ENCODE results near the gene PTPRS. TPM values are rescaled to one million over a fixed set of nuclear protein-coding genes. Genes with fewer than 3 reads are reported as not detected.

Gene PTPRS
- total RNA-seq, 4 donors from 2014 or later = 123 to 200 (median 161) TPM

DNA sequence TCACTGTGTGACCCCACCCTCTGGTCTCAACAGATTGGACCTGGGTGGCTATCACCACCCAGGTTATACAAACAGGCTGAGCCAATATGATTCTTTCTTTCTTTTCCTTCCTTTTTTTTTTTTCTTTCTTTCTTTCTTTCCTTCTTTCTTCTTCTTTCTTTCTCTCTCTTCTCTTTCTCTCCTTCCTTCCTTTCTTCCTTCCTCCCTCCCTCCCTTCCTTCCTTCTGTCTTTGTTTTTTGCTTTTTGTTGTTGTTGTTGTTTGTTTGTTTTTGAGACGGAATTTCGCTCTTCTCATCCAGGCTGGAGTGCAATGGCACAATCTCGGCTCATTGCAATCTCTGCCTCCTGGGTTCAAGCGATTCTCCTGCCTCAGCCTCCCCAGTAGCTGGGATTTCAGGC lies 17.0 kb upstream of the PTPRS start:
- intact Hi-C loops (cut with DNase I; ENCODE audit: low total_unique reads) = no loop called here
- no peak overlapping the region for H3K4me3 ChIP-seq (ENCODE audit: low read depth, poor library complexity, severe bottlenecking)
- no peak for DNase-seq (ENCODE audit: low spot score in 2 of 2)
- TF ChIP-seq, protein P1, sequence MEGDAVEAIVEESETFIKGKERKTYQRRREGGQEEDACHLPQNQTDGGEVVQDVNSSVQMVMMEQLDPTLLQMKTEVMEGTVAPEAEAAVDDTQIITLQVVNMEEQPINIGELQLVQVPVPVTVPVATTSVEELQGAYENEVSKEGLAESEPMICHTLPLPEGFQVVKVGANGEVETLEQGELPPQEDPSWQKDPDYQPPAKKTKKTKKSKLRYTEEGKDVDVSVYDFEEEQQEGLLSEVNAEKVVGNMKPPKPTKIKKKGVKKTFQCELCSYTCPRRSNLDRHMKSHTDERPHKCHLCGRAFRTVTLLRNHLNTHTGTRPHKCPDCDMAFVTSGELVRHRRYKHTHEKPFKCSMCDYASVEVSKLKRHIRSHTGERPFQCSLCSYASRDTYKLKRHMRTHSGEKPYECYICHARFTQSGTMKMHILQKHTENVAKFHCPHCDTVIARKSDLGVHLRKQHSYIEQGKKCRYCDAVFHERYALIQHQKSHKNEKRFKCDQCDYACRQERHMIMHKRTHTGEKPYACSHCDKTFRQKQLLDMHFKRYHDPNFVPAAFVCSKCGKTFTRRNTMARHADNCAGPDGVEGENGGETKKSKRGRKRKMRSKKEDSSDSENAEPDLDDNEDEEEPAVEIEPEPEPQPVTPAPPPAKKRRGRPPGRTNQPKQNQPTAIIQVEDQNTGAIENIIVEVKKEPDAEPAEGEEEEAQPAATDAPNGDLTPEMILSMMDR (IDR thresholded peaks at IDR 0.05) = no peak
- TF ChIP-seq POLR2A (IDR thresholded peaks at IDR 0.05) = no peak
- 67% methylated on average over 4 of the region's 4 CpGs for WGBS, 2 donors

DNA sequence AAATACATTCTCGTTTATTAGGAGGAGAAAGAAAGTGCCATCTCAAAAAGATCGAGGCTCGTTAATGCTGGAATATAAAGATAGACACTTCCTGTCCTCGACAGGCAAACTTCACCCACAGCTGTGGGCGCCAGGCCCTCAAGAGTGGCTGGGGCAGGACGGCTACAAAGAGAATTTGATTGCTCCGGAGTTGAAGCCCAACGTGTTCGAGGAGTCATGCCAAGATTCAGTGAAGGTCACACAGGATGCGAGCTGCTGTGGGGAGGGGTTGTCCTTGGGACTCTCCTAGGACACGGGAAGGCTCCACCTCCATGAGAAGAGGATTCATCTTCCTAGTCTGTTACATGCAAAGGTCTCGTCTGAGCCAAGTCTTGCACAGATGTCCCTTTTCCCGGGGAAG lies 16.3 kb upstream of the PTPRS start:
- 32% methylated on average over 13 of the region's 13 CpGs for WGBS, 2 donors

DNA sequence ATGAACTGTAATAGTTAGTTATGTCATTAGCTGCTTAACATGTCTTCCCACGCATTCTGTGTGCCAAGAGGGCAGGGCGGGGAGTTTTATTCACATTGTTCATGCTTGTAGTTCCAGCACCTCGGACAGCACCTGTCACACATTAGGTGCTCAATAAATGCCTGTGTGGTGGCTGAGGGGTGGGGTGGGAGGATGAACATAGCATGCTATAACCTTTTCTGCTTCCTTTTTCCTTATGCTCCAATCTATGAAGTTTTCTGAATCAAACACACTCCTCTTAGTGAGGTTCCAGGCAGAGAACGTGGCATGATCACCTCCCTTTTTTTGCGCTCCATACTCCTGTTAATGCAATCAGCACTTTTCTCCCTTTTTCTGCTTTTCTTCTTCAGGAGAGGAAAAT lies 15.8 kb upstream of the PTPRS start:
- H3K4me3 ChIP-seq (ENCODE audit: low read depth, poor library complexity, severe bottlenecking) = no peak overlapping the region
- TF ChIP-seq, protein P1 (IDR thresholded peaks at IDR 0.05) = no peak
- TF ChIP-seq POLR2A (IDR thresholded peaks at IDR 0.05) = no peak
- DNase-seq (ENCODE audit: low spot score in 2 of 2) = no peak
- intact Hi-C loops (cut with DNase I; ENCODE audit: low total_unique reads) = no loop called here
- WGBS, 2 donors = 51 to 64% methylated on average over 5 of the region's 5 CpGs

More for the DNA sequence above, 16.3 kb upstream of the PTPRS start:
- DNase-seq (ENCODE audit: low spot score in 2 of 2) = no peak
- TF ChIP-seq POLR2A (IDR thresholded peaks at IDR 0.05) = no peak
- TF ChIP-seq, protein P1 (IDR thresholded peaks at IDR 0.05) = no peak
- intact Hi-C loops (cut with DNase I; ENCODE audit: low total_unique reads) = no loop called here
- no peak overlapping the region for H3K4me3 ChIP-seq (ENCODE audit: low read depth, poor library complexity, severe bottlenecking)

DNA sequence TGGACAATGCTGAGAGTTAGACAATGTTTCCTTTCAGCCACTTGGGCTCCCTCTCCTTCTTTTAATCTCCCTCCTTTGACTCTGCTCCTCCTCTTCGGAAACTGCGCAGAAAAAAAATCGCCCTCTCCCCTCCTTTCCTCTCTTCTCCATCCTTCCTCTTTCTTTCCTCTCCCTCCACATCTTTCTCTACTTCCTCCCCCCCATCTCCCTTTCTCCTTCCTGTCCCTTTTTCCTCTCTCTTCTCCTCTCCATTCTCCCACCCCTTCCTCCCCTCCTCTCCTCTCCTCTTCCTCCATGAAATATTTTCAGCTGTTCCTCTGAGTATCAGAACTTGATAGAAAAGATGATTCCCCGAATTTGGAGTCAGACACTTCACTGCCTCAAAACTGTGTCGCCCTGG lies 15.1 kb upstream of the PTPRS start:
- intact Hi-C loops (cut with DNase I; ENCODE audit: low total_unique reads) = no loop called here
- 56 to 62% methylated on average over 5 of the region's 5 CpGs for WGBS, 2 donors
- no peak for DNase-seq (ENCODE audit: low spot score in 2 of 2)
- TF ChIP-seq, protein P1 (IDR thresholded peaks at IDR 0.05) = no peak
- no peak for TF ChIP-seq POLR2A (IDR thresholded peaks at IDR 0.05)
- no peak overlapping the region for H3K4me3 ChIP-seq (ENCODE audit: low read depth, poor library complexity, severe bottlenecking)

DNA sequence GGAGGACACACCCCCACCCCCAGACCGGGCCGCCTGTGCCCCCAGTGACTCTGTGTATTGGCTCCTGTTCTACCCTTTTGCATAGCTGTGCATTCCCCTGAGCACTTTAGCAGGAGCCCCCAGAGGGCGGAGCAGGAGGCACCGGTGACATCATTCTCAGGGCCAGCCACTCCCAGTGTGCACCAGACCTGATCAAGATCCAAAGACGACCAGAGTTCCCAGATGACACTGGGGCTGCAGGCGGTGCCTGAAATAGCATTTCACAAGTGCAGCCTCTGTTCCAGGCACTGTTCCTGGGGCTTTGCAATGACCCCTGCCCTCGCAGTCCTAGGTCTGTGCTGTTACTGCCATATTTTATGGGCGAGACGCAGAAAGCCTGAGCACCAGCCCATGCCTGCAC lies 14.5 kb upstream of the PTPRS start:
- no peak for DNase-seq (ENCODE audit: low spot score in 2 of 2)
- TF ChIP-seq POLR2A (IDR thresholded peaks at IDR 0.05) = no peak
- TF ChIP-seq, protein P1 (IDR thresholded peaks at IDR 0.05) = no peak
- intact Hi-C loops (cut with DNase I; ENCODE audit: low total_unique reads) = no loop called here
- H3K4me3 ChIP-seq (ENCODE audit: low read depth, poor library complexity, severe bottlenecking) = no peak overlapping the region
- 39 to 57% methylated on average over 9 of the region's 9 CpGs for WGBS, 2 donors

DNA sequence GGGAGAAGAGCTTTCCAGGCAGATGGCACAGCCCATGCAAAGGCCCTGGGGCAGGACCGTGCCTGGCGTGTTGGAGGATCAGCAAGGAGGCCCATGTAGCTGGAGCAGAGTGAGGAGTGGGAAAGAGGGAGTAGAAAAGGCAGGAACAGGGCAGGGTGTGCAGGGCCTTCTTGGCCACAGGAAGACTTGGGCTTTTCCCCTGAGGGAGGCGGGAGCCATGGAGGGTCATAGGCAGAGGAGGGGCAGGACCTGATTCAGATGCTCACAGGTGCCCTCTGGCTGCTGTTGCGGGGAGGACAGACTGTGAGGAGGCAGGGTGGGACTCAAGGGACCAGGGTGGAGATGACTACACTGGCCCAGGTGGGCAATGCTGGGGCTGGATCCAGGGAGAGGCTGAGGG lies 13.8 kb upstream of the PTPRS start:
- intact Hi-C loops (cut with DNase I; ENCODE audit: low total_unique reads) = no loop called here
- no peak for TF ChIP-seq POLR2A (IDR thresholded peaks at IDR 0.05)
- TF ChIP-seq, protein P1 (IDR thresholded peaks at IDR 0.05) = no peak
- 83% methylated on average over 4 of the region's 4 CpGs for WGBS, 2 donors
- no peak overlapping the region for H3K4me3 ChIP-seq (ENCODE audit: low read depth, poor library complexity, severe bottlenecking)
- no peak for DNase-seq (ENCODE audit: low spot score in 2 of 2)

All from lower leg skin (tissue), 4 donors.